ENCODE data around the gene CCNG2. TPM values are rescaled to one million over a fixed set of nuclear protein-coding genes. Genes with fewer than 3 reads are reported as not detected.

The CCNG2 gene
- polyA plus RNA-seq, 1 experiment = 42.3 TPM

GRCh38 chr4:77194989-77195388 lies 38.0 kb downstream of the CCNG2 start:
- CTCF ChIA-PET = interaction anchor here (3.7 kb wide), 1 partner anchor 9 kb away, joined by 34 read pairs; no protein-coding TSS in a partner anchor
- TF ChIP-seq, protein P1, sequence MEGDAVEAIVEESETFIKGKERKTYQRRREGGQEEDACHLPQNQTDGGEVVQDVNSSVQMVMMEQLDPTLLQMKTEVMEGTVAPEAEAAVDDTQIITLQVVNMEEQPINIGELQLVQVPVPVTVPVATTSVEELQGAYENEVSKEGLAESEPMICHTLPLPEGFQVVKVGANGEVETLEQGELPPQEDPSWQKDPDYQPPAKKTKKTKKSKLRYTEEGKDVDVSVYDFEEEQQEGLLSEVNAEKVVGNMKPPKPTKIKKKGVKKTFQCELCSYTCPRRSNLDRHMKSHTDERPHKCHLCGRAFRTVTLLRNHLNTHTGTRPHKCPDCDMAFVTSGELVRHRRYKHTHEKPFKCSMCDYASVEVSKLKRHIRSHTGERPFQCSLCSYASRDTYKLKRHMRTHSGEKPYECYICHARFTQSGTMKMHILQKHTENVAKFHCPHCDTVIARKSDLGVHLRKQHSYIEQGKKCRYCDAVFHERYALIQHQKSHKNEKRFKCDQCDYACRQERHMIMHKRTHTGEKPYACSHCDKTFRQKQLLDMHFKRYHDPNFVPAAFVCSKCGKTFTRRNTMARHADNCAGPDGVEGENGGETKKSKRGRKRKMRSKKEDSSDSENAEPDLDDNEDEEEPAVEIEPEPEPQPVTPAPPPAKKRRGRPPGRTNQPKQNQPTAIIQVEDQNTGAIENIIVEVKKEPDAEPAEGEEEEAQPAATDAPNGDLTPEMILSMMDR (IDR thresholded peaks at IDR 0.05; ENCODE audit: low read depth, low read length) = no peak
- DNase-seq (ENCODE audit: low read depth, low spot score) = no peak
- Histone ChIP-seq H3K9me3 (ENCODE audit: control insufficient read depth, insufficient read depth, low read length) (no peaks in the 10 kb centered on the region), H3K27ac (ENCODE audit: low read depth, low read length) (no peak overlapping the region), H3K4me3 (ENCODE audit: low read depth, low read length) (no peak overlapping the region), H3K27me3 (ENCODE audit: control insufficient read depth, insufficient read depth, low read length) (peaks cover 29% of the 10 kb centered on the region)
- POLR2A ChIA-PET = no interaction called here

GRCh38 chr4:77196866-77197265 lies 39.9 kb downstream of the CCNG2 start:
- no peak for DNase-seq (ENCODE audit: low read depth, low spot score)
- Histone ChIP-seq H3K27ac (ENCODE audit: low read depth, low read length) (no peak overlapping the region), H3K9me3 (ENCODE audit: control insufficient read depth, insufficient read depth, low read length) (no peaks in the 10 kb centered on the region), H3K27me3 (ENCODE audit: control insufficient read depth, insufficient read depth, low read length) (peaks cover 28% of the 10 kb centered on the region), H3K4me3 (ENCODE audit: low read depth, low read length) (no peak overlapping the region)
- CTCF ChIA-PET = no interaction called here
- TF ChIP-seq, protein P1 (IDR thresholded peaks at IDR 0.05; ENCODE audit: low read depth, low read length) = no peak
- POLR2A ChIA-PET = no interaction called here

DNA sequence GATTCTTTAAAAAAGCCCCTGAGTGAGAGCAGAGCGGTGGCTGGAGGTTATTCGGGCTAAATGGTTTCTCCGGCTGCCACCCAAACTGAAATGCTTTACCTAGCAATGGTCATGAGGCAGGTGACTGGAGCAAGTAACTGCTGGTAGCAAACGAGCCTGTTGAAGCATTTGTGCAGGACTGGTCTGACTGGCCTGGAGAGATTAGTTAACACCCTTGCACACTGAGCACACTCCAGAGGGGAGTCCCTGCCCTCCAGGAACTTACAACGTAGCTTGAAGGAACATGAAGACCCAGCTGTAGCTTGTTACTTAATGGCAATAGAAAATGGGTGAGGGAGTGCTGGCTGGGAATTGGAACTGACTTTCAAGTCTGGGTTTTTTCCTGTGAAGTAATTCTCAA lies 40.4 kb downstream of the CCNG2 start:
- TF ChIP-seq, protein P1 (IDR thresholded peaks at IDR 0.05; ENCODE audit: low read depth, low read length) = no peak
- Histone ChIP-seq H3K4me3 (ENCODE audit: low read depth, low read length) (no peak overlapping the region), H3K9me3 (ENCODE audit: control insufficient read depth, insufficient read depth, low read length) (no peaks in the 10 kb centered on the region), H3K27me3 (ENCODE audit: control insufficient read depth, insufficient read depth, low read length) (peaks cover 28% of the 10 kb centered on the region), H3K27ac (ENCODE audit: low read depth, low read length) (no peak overlapping the region)
- no peak for DNase-seq (ENCODE audit: low read depth, low spot score)
- ChIA-PET CTCF (no interaction called here), POLR2A (no interaction called here)

DNA sequence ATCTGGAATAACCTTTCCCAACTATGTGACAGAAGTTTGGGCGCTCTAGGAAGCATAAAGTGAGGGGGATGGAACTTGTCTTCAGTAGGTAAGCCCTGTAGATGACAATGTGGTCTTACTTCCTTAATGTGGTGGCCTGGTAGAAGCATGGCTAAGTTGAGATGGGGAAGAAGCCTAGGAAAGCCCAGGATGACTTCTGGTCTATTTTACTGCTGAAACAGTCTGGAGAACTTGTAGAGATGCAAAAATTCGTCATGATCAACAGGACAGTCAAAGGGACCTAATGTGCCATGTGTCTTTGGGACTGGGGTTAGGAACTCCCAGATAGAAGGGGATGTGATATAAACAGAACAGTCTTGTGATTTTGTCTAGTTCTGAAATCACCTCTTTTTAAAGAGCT lies 40.8 kb downstream of the CCNG2 start:
- no peak overlapping the region for H3K4me3 ChIP-seq (ENCODE audit: low read depth, low read length)
- POLR2A ChIA-PET = no interaction called here
- H3K9me3 ChIP-seq (ENCODE audit: control insufficient read depth, insufficient read depth, low read length) = no peaks in the 10 kb centered on the region
- CTCF ChIA-PET = interaction anchor here (1.6 kb wide), 1 partner anchor 102 kb away, joined by 7 read pairs; no protein-coding TSS in a partner anchor
- H3K27ac ChIP-seq (ENCODE audit: low read depth, low read length) = no peak overlapping the region
- H3K27me3 ChIP-seq (ENCODE audit: control insufficient read depth, insufficient read depth, low read length) = peaks cover 28% of the 10 kb centered on the region
- DNase-seq (ENCODE audit: low read depth, low spot score) = no peak
- TF ChIP-seq, protein P1 (IDR thresholded peaks at IDR 0.05; ENCODE audit: low read depth, low read length) = no peak

GRCh38 chr4:77199276-77199675 lies 42.3 kb downstream of the CCNG2 start:
- TF ChIP-seq, protein P1 (IDR thresholded peaks at IDR 0.05; ENCODE audit: low read depth, low read length) = no peak
- Histone ChIP-seq H3K9me3 (ENCODE audit: control insufficient read depth, insufficient read depth, low read length) (no peaks in the 10 kb centered on the region), H3K27ac (ENCODE audit: low read depth, low read length) (no peak overlapping the region), H3K27me3 (ENCODE audit: control insufficient read depth, insufficient read depth, low read length) (peaks cover 21% of the 10 kb centered on the region), H3K4me3 (ENCODE audit: low read depth, low read length) (no peak overlapping the region)
- CTCF ChIA-PET = interaction anchor here (0.7 to 1.6 kb wide), 2 partner anchors 25 to 104 kb away, joined by 4 to 7 read pairs; no protein-coding TSS in a partner anchor
- DNase-seq (ENCODE audit: low read depth, low spot score) = no peak
- POLR2A ChIA-PET = no interaction called here
